Peyer's patch (tissue), 4 donors: ENCODE measurements around the gene EIF2B5.

Experiments used
- POLR2A ChIP-seq, 2 donors: fragments of 450-650 bp; IDR thresholded peaks; one replicate each; pipeline ENCODE4 v1.5.1; 2017; ENCODE audit warnings: antibody characterized with exemption in 2 of 2, mild to moderate bottlenecking in 2 of 2, moderate library complexity in 2 of 2
- TF ChIP-seq, protein P1 (sequence below), 6 experiments: fragments of 450-650 bp in 4 of 6; fragments of 200-600 bp in 2 of 6; sonication (generic) in 1 of 6; IDR thresholded peaks; one replicate each; pipeline ENCODE4 v1.5.1; 2017 to 2019; ENCODE audit warnings: antibody characterized with exemption in 6 of 6, mild to moderate bottlenecking in 3 of 6, moderate library complexity in 1 of 6

GRCh38 chr3:184142199-184142598 lies 7.0 kb downstream of the EIF2B5 start:
- TF ChIP-seq, protein P1, sequence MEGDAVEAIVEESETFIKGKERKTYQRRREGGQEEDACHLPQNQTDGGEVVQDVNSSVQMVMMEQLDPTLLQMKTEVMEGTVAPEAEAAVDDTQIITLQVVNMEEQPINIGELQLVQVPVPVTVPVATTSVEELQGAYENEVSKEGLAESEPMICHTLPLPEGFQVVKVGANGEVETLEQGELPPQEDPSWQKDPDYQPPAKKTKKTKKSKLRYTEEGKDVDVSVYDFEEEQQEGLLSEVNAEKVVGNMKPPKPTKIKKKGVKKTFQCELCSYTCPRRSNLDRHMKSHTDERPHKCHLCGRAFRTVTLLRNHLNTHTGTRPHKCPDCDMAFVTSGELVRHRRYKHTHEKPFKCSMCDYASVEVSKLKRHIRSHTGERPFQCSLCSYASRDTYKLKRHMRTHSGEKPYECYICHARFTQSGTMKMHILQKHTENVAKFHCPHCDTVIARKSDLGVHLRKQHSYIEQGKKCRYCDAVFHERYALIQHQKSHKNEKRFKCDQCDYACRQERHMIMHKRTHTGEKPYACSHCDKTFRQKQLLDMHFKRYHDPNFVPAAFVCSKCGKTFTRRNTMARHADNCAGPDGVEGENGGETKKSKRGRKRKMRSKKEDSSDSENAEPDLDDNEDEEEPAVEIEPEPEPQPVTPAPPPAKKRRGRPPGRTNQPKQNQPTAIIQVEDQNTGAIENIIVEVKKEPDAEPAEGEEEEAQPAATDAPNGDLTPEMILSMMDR (IDR thresholded peaks at IDR 0.05): no peak
- no peak for TF ChIP-seq POLR2A (IDR thresholded peaks at IDR 0.05)
